ENCODE data around the gene UBXN10.

DNA sequence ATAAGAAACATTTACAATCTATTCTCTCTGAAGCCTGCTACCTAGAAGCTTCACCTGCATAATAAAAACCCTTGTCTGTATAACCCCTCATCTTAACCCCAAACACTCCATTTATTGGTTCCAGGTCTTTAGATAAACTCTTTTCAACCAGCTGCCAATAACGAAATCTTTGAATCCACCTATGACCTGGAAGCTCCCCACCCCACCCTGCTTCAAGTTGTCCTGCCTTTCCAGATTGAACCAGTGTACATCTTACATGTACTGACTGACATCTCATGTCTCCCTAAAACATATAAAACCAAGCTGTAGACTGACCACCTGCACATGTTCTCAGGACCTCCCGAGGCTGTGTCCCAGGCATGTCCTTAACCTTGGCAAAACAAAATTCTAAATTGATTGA, 54.1 kb downstream of the UBXN10 start:
- TF ChIP-seq POLR2AphosphoS5 (IDR thresholded peaks at IDR 0.05; ENCODE audit: insufficient read depth in 1 of 2, low read depth in 1 of 2): no peak
- no peak for TF ChIP-seq POLR2A (IDR thresholded peaks at IDR 0.05)
- TF ChIP-seq, protein P1, sequence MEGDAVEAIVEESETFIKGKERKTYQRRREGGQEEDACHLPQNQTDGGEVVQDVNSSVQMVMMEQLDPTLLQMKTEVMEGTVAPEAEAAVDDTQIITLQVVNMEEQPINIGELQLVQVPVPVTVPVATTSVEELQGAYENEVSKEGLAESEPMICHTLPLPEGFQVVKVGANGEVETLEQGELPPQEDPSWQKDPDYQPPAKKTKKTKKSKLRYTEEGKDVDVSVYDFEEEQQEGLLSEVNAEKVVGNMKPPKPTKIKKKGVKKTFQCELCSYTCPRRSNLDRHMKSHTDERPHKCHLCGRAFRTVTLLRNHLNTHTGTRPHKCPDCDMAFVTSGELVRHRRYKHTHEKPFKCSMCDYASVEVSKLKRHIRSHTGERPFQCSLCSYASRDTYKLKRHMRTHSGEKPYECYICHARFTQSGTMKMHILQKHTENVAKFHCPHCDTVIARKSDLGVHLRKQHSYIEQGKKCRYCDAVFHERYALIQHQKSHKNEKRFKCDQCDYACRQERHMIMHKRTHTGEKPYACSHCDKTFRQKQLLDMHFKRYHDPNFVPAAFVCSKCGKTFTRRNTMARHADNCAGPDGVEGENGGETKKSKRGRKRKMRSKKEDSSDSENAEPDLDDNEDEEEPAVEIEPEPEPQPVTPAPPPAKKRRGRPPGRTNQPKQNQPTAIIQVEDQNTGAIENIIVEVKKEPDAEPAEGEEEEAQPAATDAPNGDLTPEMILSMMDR (IDR thresholded peaks at IDR 0.05): no peak

Data from vagina (tissue), 2 donors.